A549 (cell line): ENCODE results near the gene CSGALNACT2. TPM values are rescaled to one million over a fixed set of nuclear protein-coding genes. Genes with fewer than 3 reads are reported as not detected.

Experiments
- ATAC-seq, 2 experiments: fragments of 200-7000 bp in 1 of 2; fragments of >200 bp in 1 of 2; cut with Nextera tagmentation in 1 of 2; cut with Tn5 transposase in 1 of 2; 3 replicates each; pipeline versions ENCODE4 v1.8.0 to v1.9.1; 2018 to 2020; ENCODE audit warnings: mild to moderate bottlenecking in 1 of 2, moderate library complexity in 1 of 2
- CTCF ChIA-PET: fragments of 300-600 bp; sonication (Branson Sonifier 250); formaldehyde crosslinking; extraction: SDS; loops from one replicate; lab custom pipeline; 2021; ENCODE audit warnings: antibody characterized with exemption, inconsistent platforms; lab: Yijun Ruan, JAX
- POLR2A ChIA-PET: fragments of 350-600 bp; formaldehyde crosslinking; extraction: SDS; loops from one replicate; lab custom pipeline; 2021; ENCODE audit warnings: antibody characterized with exemption, inconsistent platforms; lab: Yijun Ruan, JAX
- DNase-seq, 2 experiments: peaks; one replicate each; pipeline versions ENCODE4 v3.0.0 to v3.0.0-alpha.2; 2011 to 2016; ENCODE audit warnings: low read depth in 1 of 2, low spot score in 1 of 2
- FAIRE-seq: peaks from 2 replicates; lab custom pipeline; 2011; peaks lifted over from hg19 to GRCh38; lab: Jason Lieb, UNC
- H3K27ac ChIP-seq, 2 experiments: fragments of >200 bp; sonication (Bioruptor Twin); formaldehyde crosslinking; 3 replicates each; pipeline ENCODE4 v1.5.1; 2016 to 2017
- H3K4me1 ChIP-seq: fragments of >200 bp; sonication (Bioruptor Twin); formaldehyde crosslinking; 3 replicates; pipeline ENCODE4 v1.6.1; 2016
- H3K4me2 ChIP-seq: fragments of >200 bp; sonication (Bioruptor Twin); formaldehyde crosslinking; 3 replicates; pipeline ENCODE4 v1.6.1; 2016
- H3K4me3 ChIP-seq: fragments of >200 bp; sonication (Bioruptor Twin); formaldehyde crosslinking; 3 replicates; pipeline ENCODE4 v1.5.1; 2016
- H3K9me3 ChIP-seq: fragments of >200 bp; sonication (Bioruptor Twin); formaldehyde crosslinking; 3 replicates; pipeline ENCODE4 v1.6.1; 2016
- BCL3 ChIP-seq: fragments of >200 bp; sonication (Bioruptor Twin); formaldehyde crosslinking; IDR thresholded peaks from 3 replicates; pipeline ENCODE4 v1.6.1; 2016
- BHLHE40 ChIP-seq: IDR thresholded peaks from 2 replicates; pipeline ENCODE4 v1.6.1; 2012; ENCODE audit warnings: low read depth, low read length, inconsistent platforms
- CBX8 ChIP-seq: fragments of 200-600 bp; sonication (generic); IDR thresholded peaks from 2 replicates; pipeline ENCODE4 v1.6.1; 2016
- CTCF ChIP-seq: fragments of >200 bp; sonication (Bioruptor Twin); formaldehyde crosslinking; IDR thresholded peaks from 3 replicates; pipeline ENCODE4 v1.5.1; 2016
- E2F6 ChIP-seq: IDR thresholded peaks from 2 replicates; pipeline ENCODE4 v1.6.1; 2012; ENCODE audit warnings: low read depth, borderline replicate concordance
- ELK1 ChIP-seq: fragments of 150-350 bp; IDR thresholded peaks from 2 replicates; pipeline ENCODE4 v1.6.1; 2014; ENCODE audit warnings: low read depth, mild to moderate bottlenecking, low read length
- ESRRA ChIP-seq: fragments of 150-350 bp; IDR thresholded peaks from 2 replicates; pipeline ENCODE4 v1.6.1; 2014; ENCODE audit warnings: mild to moderate bottlenecking, low read length, borderline replicate concordance
- FOXS1 ChIP-seq: fragments of 250-450 bp; sonication (Bioruptor Pico); IDR thresholded peaks from 2 replicates; pipeline ENCODE4 v1.5.0; 2020; ENCODE audit warnings: mild to moderate bottlenecking, moderate library complexity
- HDAC2 ChIP-seq: fragments of 200-600 bp; sonication (generic); IDR thresholded peaks from 2 replicates; pipeline ENCODE4 v1.6.1; 2016
- HOXA7 ChIP-seq: fragments of 250-450 bp; sonication (Bioruptor Pico); IDR thresholded peaks from 2 replicates; pipeline ENCODE4 v1.5.0; 2020; ENCODE audit warnings: mild to moderate bottlenecking, moderate library complexity
- HOXB13 ChIP-seq: fragments of 250-450 bp; sonication (Bioruptor Pico); IDR thresholded peaks from 2 replicates; pipeline ENCODE4 v1.5.0; 2020; ENCODE audit warnings: low read depth, mild to moderate bottlenecking, moderate library complexity
- MAX ChIP-seq: IDR thresholded peaks from 2 replicates; pipeline ENCODE4 v1.6.1; 2012
- MYC ChIP-seq: IDR thresholded peaks from 2 replicates; pipeline ENCODE4 v1.6.1; 2012; ENCODE audit warnings: mild to moderate bottlenecking, inconsistent platforms, low read length, improper control_type of control experiment, borderline replicate concordance
- RAD21 ChIP-seq, 2 experiments: fragments of >200 bp in 1 of 2; sonication (Bioruptor Twin) in 1 of 2; formaldehyde crosslinking in 1 of 2; IDR thresholded peaks in 1 of 2; conservative IDR thresholded peaks in 1 of 2; 2 replicates in 1 of 2; 3 replicates in 1 of 2; pipeline ENCODE4 v1.6.1; 2012 to 2018; ENCODE audit warnings: inconsistent platforms in 1 of 2
- SMC3 ChIP-seq: fragments of >200 bp; sonication (Bioruptor Twin); formaldehyde crosslinking; IDR thresholded peaks from 3 replicates; pipeline ENCODE4 v1.6.1; 2018; ENCODE audit warnings: inconsistent platforms
- SREBF2 ChIP-seq: fragments of 450-650 bp; IDR thresholded peaks from 2 replicates; pipeline ENCODE4 v1.6.1; 2014; ENCODE audit warnings: mild to moderate bottlenecking, moderate library complexity
- TP53 ChIP-seq: fragments of 250-450 bp; sonication (Bioruptor Pico); IDR thresholded peaks from 2 replicates; pipeline ENCODE4 v1.5.0; 2021; ENCODE audit warnings: mild to moderate bottlenecking, moderate library complexity
- USF2 ChIP-seq: fragments of 450-650 bp; IDR thresholded peaks from 2 replicates; pipeline ENCODE4 v1.6.1; 2014; ENCODE audit warnings: antibody characterized with exemption
- ZSCAN20 ChIP-seq: fragments of 250-450 bp; sonication (Bioruptor Pico); IDR thresholded peaks from 2 replicates; pipeline ENCODE4 v1.8.0; 2022; ENCODE audit warnings: mild to moderate bottlenecking, moderate library complexity
- WGBS: methylation state at CpG from one replicate; pipeline ENCODE4 v1.1.6; 2017; ENCODE audit errors: missing lambda C conversion rate; 5-methylcytosine and 5-hydroxymethylcytosine counted together
- polyA plus RNA-seq, 4 experiments: library from polyadenylated mRNA; depleted of rRNA in 3 of 4; stranded (reverse); fragments of >200 nt; fragmentation: RNase III in 1 of 4; extraction: RNeasy Plus Mini Kit Qiagen cat#74134 plus additional on column Dnase treatment in 1 of 4; gene quantifications; 2 replicates in 3 of 4; 3 replicates in 1 of 4; pipeline ENCODE4 v1.2.3, GENCODE V29; 2011 to 2017

Gene CSGALNACT2
- polyA plus RNA-seq, 2 of the 4 experiments (the other 2 are of a cell fraction), result 11.2 to 29.9 TPM

- TF ChIP-seq BHLHE40, result no peak
- H3K27ac ChIP-seq, result no peak overlapping the region
- CTCF ChIA-PET, result no interaction called here
- WGBS, result 86% methylated on average over 2 of the region's 2 CpGs
- H3K4me2 ChIP-seq, result no peak overlapping the region
- no peak for ATAC-seq
- no peak overlapping the region for H3K4me3 ChIP-seq
- no peak for FAIRE-seq
- no peaks in the 10 kb centered on the region for H3K4me1 ChIP-seq
- POLR2A ChIA-PET, result interaction anchor here (0.5 kb wide), 1 partner anchor 12 kb away, joined by 5 read pairs; no protein-coding TSS in a partner anchor
- no peak for DNase-seq
- H3K9me3 ChIP-seq, result peaks cover 12% of the 10 kb centered on the region; the same call in 2 of the 3 replicates
Measured at GRCh38 chr10:43151371-43151770, 13.1 kb downstream of the CSGALNACT2 start.

GRCh38 chr10:43153901-43154300, 15.7 kb downstream of the CSGALNACT2 start:
- 67% methylated on average over 2 of the region's 2 CpGs for WGBS
- Histone ChIP-seq H3K27ac (no peak overlapping the region), H3K4me2 (no peak overlapping the region), H3K9me3 (peaks cover 7% of the 10 kb centered on the region; the same call in 2 of the 3 replicates), H3K4me1 (no peaks in the 10 kb centered on the region), H3K4me3 (no peak overlapping the region)
- TF ChIP-seq CTCF (no peak), CBX8 (no peak), RAD21 (conservative IDR thresholded peaks at IDR 0.05 in 1 of 2, IDR thresholded peaks at IDR 0.05 in 1 of 2) (no peak), HOXB13 (CRISPR knock-in tag) (no peak), BCL3 (no peak), HOXA7 (CRISPR knock-in tag) (no peak), MYC (no peak), E2F6 (no peak), ESRRA (no peak), TP53 (CRISPR knock-in tag) (no peak), ZSCAN20 (CRISPR knock-in tag) (no peak), HDAC2 (no peak), MAX (no peak), USF2 (no peak), SMC3 (no peak), SREBF2 (no peak), FOXS1 (CRISPR knock-in tag) (no peak), ELK1 (no peak)
- CTCF ChIA-PET, result interaction anchor here (0.7 to 0.9 kb wide), 2 partner anchors 17 to 974 kb away, joined by 3 read pairs; no protein-coding TSS in a partner anchor
- no peak for DNase-seq
- POLR2A ChIA-PET, result no interaction called here
- FAIRE-seq, result no peak
- ATAC-seq, result no peak
